H1 (cell line): ENCODE data around the gene COL4A2.

Source experiments
- EZH2 ChIP-seq: fragments of 200-600 bp; sonication (generic); IDR thresholded peaks from 2 replicates; pipeline ENCODE4 v1.7.1; 2012; ENCODE audit warnings: low read depth, mild to moderate bottlenecking, moderate library complexity, low read length, inconsistent platforms; ENCODE audit not compliant: severe bottlenecking
- POLR2A ChIP-seq, 2 experiments: IDR thresholded peaks; 1 replicate in 1 of 2; 2 replicates in 1 of 2; pipeline ENCODE4 v1.6.1; 2011; ENCODE audit warnings: low read depth in 2 of 2, low read length in 2 of 2, mild to moderate bottlenecking in 2 of 2; ENCODE audit errors: control extremely low read depth in 1 of 2
- TF ChIP-seq, protein P1 (sequence below), 3 experiments: IDR thresholded peaks; 1 replicate in 2 of 3; 2 replicates in 1 of 3; pipeline versions ENCODE4 v1.5.1 to v1.6.1; 2011; ENCODE audit warnings: low read length in 3 of 3, mild to moderate bottlenecking in 3 of 3, inconsistent platforms in 2 of 3, low read depth in 1 of 3, moderate library complexity in 1 of 3; ENCODE audit not compliant: insufficient read depth in 1 of 3; ENCODE audit errors: control extremely low read depth in 1 of 3
- TF ChIP-seq, protein P2 (sequence below): IDR thresholded peaks from 2 replicates; pipeline ENCODE4 v1.6.1; 2011; ENCODE audit warnings: low read depth, mild to moderate bottlenecking, low read length; ENCODE audit not compliant: insufficient read depth

DNA sequence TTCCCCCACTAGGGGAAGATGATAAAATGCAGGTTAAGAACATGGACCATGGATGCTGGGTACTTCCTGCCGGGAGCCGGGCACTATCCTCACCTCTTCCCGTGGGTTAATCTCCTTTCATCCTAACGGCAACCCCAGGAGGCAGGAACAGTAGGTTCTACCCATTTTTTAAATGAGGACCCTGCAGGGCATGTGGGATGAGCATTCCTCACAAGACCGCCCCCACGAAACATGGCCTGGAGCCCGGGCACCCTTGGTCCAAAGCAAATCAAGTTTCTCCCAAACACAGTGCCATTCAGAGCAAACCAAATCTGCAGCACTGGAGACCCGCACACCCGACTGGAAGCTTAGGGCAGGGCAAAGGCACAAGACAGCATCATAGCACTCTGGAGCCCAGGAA lies 35.4 kb downstream of the COL4A2 start:
- TF ChIP-seq, protein P1, sequence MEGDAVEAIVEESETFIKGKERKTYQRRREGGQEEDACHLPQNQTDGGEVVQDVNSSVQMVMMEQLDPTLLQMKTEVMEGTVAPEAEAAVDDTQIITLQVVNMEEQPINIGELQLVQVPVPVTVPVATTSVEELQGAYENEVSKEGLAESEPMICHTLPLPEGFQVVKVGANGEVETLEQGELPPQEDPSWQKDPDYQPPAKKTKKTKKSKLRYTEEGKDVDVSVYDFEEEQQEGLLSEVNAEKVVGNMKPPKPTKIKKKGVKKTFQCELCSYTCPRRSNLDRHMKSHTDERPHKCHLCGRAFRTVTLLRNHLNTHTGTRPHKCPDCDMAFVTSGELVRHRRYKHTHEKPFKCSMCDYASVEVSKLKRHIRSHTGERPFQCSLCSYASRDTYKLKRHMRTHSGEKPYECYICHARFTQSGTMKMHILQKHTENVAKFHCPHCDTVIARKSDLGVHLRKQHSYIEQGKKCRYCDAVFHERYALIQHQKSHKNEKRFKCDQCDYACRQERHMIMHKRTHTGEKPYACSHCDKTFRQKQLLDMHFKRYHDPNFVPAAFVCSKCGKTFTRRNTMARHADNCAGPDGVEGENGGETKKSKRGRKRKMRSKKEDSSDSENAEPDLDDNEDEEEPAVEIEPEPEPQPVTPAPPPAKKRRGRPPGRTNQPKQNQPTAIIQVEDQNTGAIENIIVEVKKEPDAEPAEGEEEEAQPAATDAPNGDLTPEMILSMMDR (IDR thresholded peaks at IDR 0.05; ENCODE audit: control extremely low read depth in 1 of 3, insufficient read depth in 1 of 3, low read depth in 1 of 3, low read length in 3 of 3): no peak
- TF ChIP-seq, protein P2, sequence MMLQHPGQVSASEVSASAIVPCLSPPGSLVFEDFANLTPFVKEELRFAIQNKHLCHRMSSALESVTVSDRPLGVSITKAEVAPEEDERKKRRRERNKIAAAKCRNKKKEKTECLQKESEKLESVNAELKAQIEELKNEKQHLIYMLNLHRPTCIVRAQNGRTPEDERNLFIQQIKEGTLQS: no peak
- TF ChIP-seq POLR2A (IDR thresholded peaks at IDR 0.05; ENCODE audit: control extremely low read depth in 1 of 2, low read depth in 2 of 2, low read length in 2 of 2) (no peak), EZH2 (no peak)
